ENCODE results near the gene GDF10.

GRCh38 chr10:47277352-47278151, 22.4 kb upstream of the GDF10 start:
- TF ChIP-seq, protein P1, sequence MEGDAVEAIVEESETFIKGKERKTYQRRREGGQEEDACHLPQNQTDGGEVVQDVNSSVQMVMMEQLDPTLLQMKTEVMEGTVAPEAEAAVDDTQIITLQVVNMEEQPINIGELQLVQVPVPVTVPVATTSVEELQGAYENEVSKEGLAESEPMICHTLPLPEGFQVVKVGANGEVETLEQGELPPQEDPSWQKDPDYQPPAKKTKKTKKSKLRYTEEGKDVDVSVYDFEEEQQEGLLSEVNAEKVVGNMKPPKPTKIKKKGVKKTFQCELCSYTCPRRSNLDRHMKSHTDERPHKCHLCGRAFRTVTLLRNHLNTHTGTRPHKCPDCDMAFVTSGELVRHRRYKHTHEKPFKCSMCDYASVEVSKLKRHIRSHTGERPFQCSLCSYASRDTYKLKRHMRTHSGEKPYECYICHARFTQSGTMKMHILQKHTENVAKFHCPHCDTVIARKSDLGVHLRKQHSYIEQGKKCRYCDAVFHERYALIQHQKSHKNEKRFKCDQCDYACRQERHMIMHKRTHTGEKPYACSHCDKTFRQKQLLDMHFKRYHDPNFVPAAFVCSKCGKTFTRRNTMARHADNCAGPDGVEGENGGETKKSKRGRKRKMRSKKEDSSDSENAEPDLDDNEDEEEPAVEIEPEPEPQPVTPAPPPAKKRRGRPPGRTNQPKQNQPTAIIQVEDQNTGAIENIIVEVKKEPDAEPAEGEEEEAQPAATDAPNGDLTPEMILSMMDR (IDR thresholded peaks at IDR 0.05 in 2 of 3, conservative IDR thresholded peaks at IDR 0.05 in 1 of 3; ENCODE audit: control insufficient read depth in 2 of 3, extremely low read depth in 1 of 3, insufficient read depth in 1 of 3, low read depth in 3 of 3, low read length in 3 of 3): no peak
- TF ChIP-seq, protein P2, sequence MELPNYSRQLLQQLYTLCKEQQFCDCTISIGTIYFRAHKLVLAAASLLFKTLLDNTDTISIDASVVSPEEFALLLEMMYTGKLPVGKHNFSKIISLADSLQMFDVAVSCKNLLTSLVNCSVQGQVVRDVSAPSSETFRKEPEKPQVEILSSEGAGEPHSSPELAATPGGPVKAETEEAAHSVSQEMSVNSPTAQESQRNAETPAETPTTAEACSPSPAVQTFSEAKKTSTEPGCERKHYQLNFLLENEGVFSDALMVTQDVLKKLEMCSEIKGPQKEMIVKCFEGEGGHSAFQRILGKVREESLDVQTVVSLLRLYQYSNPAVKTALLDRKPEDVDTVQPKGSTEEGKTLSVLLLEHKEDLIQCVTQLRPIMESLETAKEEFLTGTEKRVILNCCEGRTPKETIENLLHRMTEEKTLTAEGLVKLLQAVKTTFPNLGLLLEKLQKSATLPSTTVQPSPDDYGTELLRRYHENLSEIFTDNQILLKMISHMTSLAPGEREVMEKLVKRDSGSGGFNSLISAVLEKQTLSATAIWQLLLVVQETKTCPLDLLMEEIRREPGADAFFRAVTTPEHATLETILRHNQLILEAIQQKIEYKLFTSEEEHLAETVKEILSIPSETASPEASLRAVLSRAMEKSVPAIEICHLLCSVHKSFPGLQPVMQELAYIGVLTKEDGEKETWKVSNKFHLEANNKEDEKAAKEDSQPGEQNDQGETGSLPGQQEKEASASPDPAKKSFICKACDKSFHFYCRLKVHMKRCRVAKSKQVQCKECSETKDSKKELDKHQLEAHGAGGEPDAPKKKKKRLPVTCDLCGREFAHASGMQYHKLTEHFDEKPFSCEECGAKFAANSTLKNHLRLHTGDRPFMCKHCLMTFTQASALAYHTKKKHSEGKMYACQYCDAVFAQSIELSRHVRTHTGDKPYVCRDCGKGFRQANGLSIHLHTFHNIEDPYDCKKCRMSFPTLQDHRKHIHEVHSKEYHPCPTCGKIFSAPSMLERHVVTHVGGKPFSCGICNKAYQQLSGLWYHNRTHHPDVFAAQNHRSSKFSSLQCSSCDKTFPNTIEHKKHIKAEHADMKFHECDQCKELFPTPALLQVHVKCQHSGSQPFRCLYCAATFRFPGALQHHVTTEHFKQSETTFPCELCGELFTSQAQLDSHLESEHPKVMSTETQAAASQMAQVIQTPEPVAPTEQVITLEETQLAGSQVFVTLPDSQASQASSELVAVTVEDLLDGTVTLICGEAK (IDR thresholded peaks at IDR 0.05; ENCODE audit: borderline replicate concordance): no peak
- no peak for TF ChIP-seq SREBF2 (IDR thresholded peaks at IDR 0.05; ENCODE audit: low read length)
- TF ChIP-seq, protein P3, sequence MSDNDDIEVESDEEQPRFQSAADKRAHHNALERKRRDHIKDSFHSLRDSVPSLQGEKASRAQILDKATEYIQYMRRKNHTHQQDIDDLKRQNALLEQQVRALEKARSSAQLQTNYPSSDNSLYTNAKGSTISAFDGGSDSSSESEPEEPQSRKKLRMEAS (IDR thresholded peaks at IDR 0.05; ENCODE audit: low read depth, low read length): no peak
- no peak for TF ChIP-seq CREM (IDR thresholded peaks at IDR 0.05; ENCODE audit: low read depth)
- TF ChIP-seq RBBP5 (conservative IDR thresholded peaks at IDR 0.05): no peak
- TF ChIP-seq MYC (IDR thresholded peaks at IDR 0.05; ENCODE audit: insufficient read depth, insufficient read length, insufficient replicate concordance, low read length, severe bottlenecking): no peak
- no peak for TF ChIP-seq EGR1 (IDR thresholded peaks at IDR 0.05; ENCODE audit: borderline replicate concordance in 1 of 2, low read depth in 2 of 2, low read length in 2 of 2)
- no peak for TF ChIP-seq SIX5 (IDR thresholded peaks at IDR 0.05; ENCODE audit: low read depth, low read length, severe bottlenecking)
- no peak for TF ChIP-seq POLR2A (IDR thresholded peaks at IDR 0.05; ENCODE audit: low read depth, low read length)
- no peak for TF ChIP-seq NFYB (IDR thresholded peaks at IDR 0.05; ENCODE audit: insufficient read depth, low read depth, low read length)
- no peak for TF ChIP-seq FOXK2 (IDR thresholded peaks at IDR 0.05)
